Measurements from ENCODE around the gene WRNIP1.

WRNIP1 gene

GRCh38 chr6:2829253-2829652 lies 64.1 kb downstream of the WRNIP1 start:
- no peak overlapping the region for H3K27ac ChIP-seq (ENCODE audit: low read length, poor library complexity, severe bottlenecking)
- no peak overlapping the region for H2AK5ac ChIP-seq (ENCODE audit: low read length, severe bottlenecking)
- H3K9me3 ChIP-seq (ENCODE audit: control insufficient read depth, low read length) = no peaks in the 10 kb centered on the region
- H2AFZ ChIP-seq (ENCODE audit: low read depth, low read length) = no peak overlapping the region
- H3K79me1 ChIP-seq (replicated peaks; ENCODE audit: low read length, poor library complexity, severe bottlenecking) = peaks cover 4% of the 10 kb centered on the region
- no peaks in the 10 kb centered on the region for H3K27me3 ChIP-seq (ENCODE audit: control insufficient read depth in 1 of 2, insufficient read depth in 1 of 2, low read length in 2 of 2)
- H3K4ac ChIP-seq (ENCODE audit: low read depth in 1 of 2, low read length in 2 of 2) = no peak overlapping the region
- H3K18ac ChIP-seq (ENCODE audit: low read depth in 1 of 2, low read length in 2 of 2) = no peak overlapping the region
- H2BK12ac ChIP-seq (ENCODE audit: low read length in 2 of 2) = no peak overlapping the region
- no peak overlapping the region for H4K8ac ChIP-seq (ENCODE audit: low read length)
- no peak overlapping the region for H3K14ac ChIP-seq (ENCODE audit: low read length in 2 of 2)
- no CpG with 5 or more reads among the region's 2 CpGs for WGBS
- H3K4me3 ChIP-seq (ENCODE audit: insufficient read depth in 1 of 2, low read depth in 1 of 2, low read length in 2 of 2) = no peak overlapping the region
- no peak overlapping the region for H2BK120ac ChIP-seq (ENCODE audit: low read depth, low read length)
- no peak overlapping the region for H3K4me2 ChIP-seq (ENCODE audit: low read length, poor library complexity, severe bottlenecking)
- no peaks in the 10 kb centered on the region for H3K4me1 ChIP-seq (ENCODE audit: control insufficient read depth, insufficient read depth, low read depth, low read length)
- H3K36me3 ChIP-seq (ENCODE audit: control insufficient read depth in 1 of 2, insufficient read depth in 2 of 2, low read depth in 1 of 2, low read length in 2 of 2) = peaks cover 5 to 16% of the 10 kb centered on the region in 2 experiments
- no peak overlapping the region for H3K9ac ChIP-seq (ENCODE audit: low read length)
- H3K23ac ChIP-seq (ENCODE audit: low read length in 2 of 2) = no peak overlapping the region
- H4K91ac ChIP-seq (ENCODE audit: low read length) = no peak overlapping the region
- no peak overlapping the region for H2BK5ac ChIP-seq (ENCODE audit: low read depth, low read length, poor library complexity, severe bottlenecking)
- no peak overlapping the region for H2BK15ac ChIP-seq (ENCODE audit: low read depth, poor library complexity, severe bottlenecking)
- DNase-seq = no peak

- Histone ChIP-seq H2BK15ac (ENCODE audit: low read depth, poor library complexity, severe bottlenecking) (no peak overlapping the region), H3K9me3 (ENCODE audit: control insufficient read depth, low read length) (no peaks in the 10 kb centered on the region), H2AK5ac (ENCODE audit: low read length, severe bottlenecking) (no peak overlapping the region), H3K18ac (ENCODE audit: low read depth in 1 of 2, low read length in 2 of 2) (no peak overlapping the region), H3K14ac (ENCODE audit: low read length in 2 of 2) (no peak overlapping the region), H2BK5ac (ENCODE audit: low read depth, low read length, poor library complexity, severe bottlenecking) (no peak overlapping the region), H3K9ac (ENCODE audit: low read length) (no peak overlapping the region), H4K8ac (ENCODE audit: low read length) (no peak overlapping the region), H3K27ac (ENCODE audit: low read length, poor library complexity, severe bottlenecking) (no peak overlapping the region), H3K79me1 (replicated peaks; ENCODE audit: low read length, poor library complexity, severe bottlenecking) (peaks cover 4% of the 10 kb centered on the region), H3K4me3 (ENCODE audit: insufficient read depth in 1 of 2, low read depth in 1 of 2, low read length in 2 of 2) (no peak overlapping the region), H2BK120ac (ENCODE audit: low read depth, low read length) (no peak overlapping the region), H3K23ac (ENCODE audit: low read length in 2 of 2) (no peak overlapping the region), H2AFZ (ENCODE audit: low read depth, low read length) (no peak overlapping the region), H3K4ac (ENCODE audit: low read depth in 1 of 2, low read length in 2 of 2) (no peak overlapping the region), H3K4me2 (ENCODE audit: low read length, poor library complexity, severe bottlenecking) (no peak overlapping the region), H3K4me1 (ENCODE audit: control insufficient read depth, insufficient read depth, low read depth, low read length) (no peaks in the 10 kb centered on the region), H3K36me3 (ENCODE audit: control insufficient read depth in 1 of 2, insufficient read depth in 2 of 2, low read depth in 1 of 2, low read length in 2 of 2) (peaks cover 5 to 25% of the 10 kb centered on the region in 2 experiments), H2BK12ac (ENCODE audit: low read length in 2 of 2) (no peak overlapping the region), H4K91ac (ENCODE audit: low read length) (no peak overlapping the region), H3K27me3 (ENCODE audit: control insufficient read depth in 1 of 2, insufficient read depth in 1 of 2, low read length in 2 of 2) (no peaks in the 10 kb centered on the region)
- no peak for DNase-seq
- 100% methylated on average over 3 of the region's 3 CpGs for WGBS
Observed at GRCh38 chr6:2830183-2830582, 65.0 kb downstream of the WRNIP1 start.

- no peaks in the 10 kb centered on the region for H3K4me1 ChIP-seq (ENCODE audit: control insufficient read depth, insufficient read depth, low read depth, low read length)
- no peaks in the 10 kb centered on the region for H3K27me3 ChIP-seq (ENCODE audit: control insufficient read depth in 1 of 2, insufficient read depth in 1 of 2, low read length in 2 of 2)
- no peak overlapping the region for H2AK5ac ChIP-seq (ENCODE audit: low read length, severe bottlenecking)
- H3K18ac ChIP-seq (ENCODE audit: low read depth in 1 of 2, low read length in 2 of 2) = no peak overlapping the region
- no peak overlapping the region for H3K9ac ChIP-seq (ENCODE audit: low read length)
- no peaks in the 10 kb centered on the region for H3K9me3 ChIP-seq (ENCODE audit: control insufficient read depth, low read length)
- no peak overlapping the region for H3K4me2 ChIP-seq (ENCODE audit: low read length, poor library complexity, severe bottlenecking)
- WGBS = 87% methylated on average over 2 of the region's 2 CpGs
- H3K14ac ChIP-seq (ENCODE audit: low read length in 2 of 2) = no peak overlapping the region
- no peak overlapping the region for H3K4ac ChIP-seq (ENCODE audit: low read depth in 1 of 2, low read length in 2 of 2)
- H2BK15ac ChIP-seq (ENCODE audit: low read depth, poor library complexity, severe bottlenecking) = no peak overlapping the region
- no peak overlapping the region for H2BK5ac ChIP-seq (ENCODE audit: low read depth, low read length, poor library complexity, severe bottlenecking)
- no peak overlapping the region for H2BK120ac ChIP-seq (ENCODE audit: low read depth, low read length)
- no peak overlapping the region for H2AFZ ChIP-seq (ENCODE audit: low read depth, low read length)
- no peak overlapping the region for H3K23ac ChIP-seq (ENCODE audit: low read length in 2 of 2)
- H4K91ac ChIP-seq (ENCODE audit: low read length) = no peak overlapping the region
- H3K36me3 ChIP-seq (ENCODE audit: control insufficient read depth in 1 of 2, insufficient read depth in 2 of 2, low read depth in 1 of 2, low read length in 2 of 2) = peaks cover 7 to 37% of the 10 kb centered on the region in 2 experiments
- DNase-seq = no peak
- H4K8ac ChIP-seq (ENCODE audit: low read length) = no peak overlapping the region
- H3K79me1 ChIP-seq (replicated peaks; ENCODE audit: low read length, poor library complexity, severe bottlenecking) = peaks cover 4% of the 10 kb centered on the region
- no peak overlapping the region for H2BK12ac ChIP-seq (ENCODE audit: low read length in 2 of 2)
- H3K27ac ChIP-seq (ENCODE audit: low read length, poor library complexity, severe bottlenecking) = no peak overlapping the region
- no peak overlapping the region for H3K4me3 ChIP-seq (ENCODE audit: insufficient read depth in 1 of 2, low read depth in 1 of 2, low read length in 2 of 2)
Observed at GRCh38 chr6:2831392-2831791, 66.2 kb downstream of the WRNIP1 start.

GRCh38 chr6:2834262-2834661 lies 69.1 kb downstream of the WRNIP1 start:
- Histone ChIP-seq H3K14ac (ENCODE audit: low read length in 2 of 2) (no peak overlapping the region), H2BK5ac (ENCODE audit: low read depth, low read length, poor library complexity, severe bottlenecking) (no peak overlapping the region), H2BK120ac (ENCODE audit: low read depth, low read length) (no peak overlapping the region), H3K9ac (ENCODE audit: low read length) (no peak overlapping the region), H2AFZ (ENCODE audit: low read depth, low read length) (no peak overlapping the region), H4K8ac (ENCODE audit: low read length) (no peak overlapping the region), H3K27ac (ENCODE audit: low read length, poor library complexity, severe bottlenecking) (no peak overlapping the region), H3K4me2 (ENCODE audit: low read length, poor library complexity, severe bottlenecking) (no peak overlapping the region), H3K4ac (ENCODE audit: low read depth in 1 of 2, low read length in 2 of 2) (no peak overlapping the region), H3K36me3 (ENCODE audit: control insufficient read depth in 1 of 2, insufficient read depth in 2 of 2, low read depth in 1 of 2, low read length in 2 of 2) (peaks cover 11 to 63% of the 10 kb centered on the region in 2 experiments), H2BK12ac (ENCODE audit: low read length in 2 of 2) (no peak overlapping the region), H2AK5ac (ENCODE audit: low read length, severe bottlenecking) (no peak overlapping the region), H4K91ac (ENCODE audit: low read length) (no peak overlapping the region), H3K27me3 (ENCODE audit: control insufficient read depth in 1 of 2, insufficient read depth in 1 of 2, low read length in 2 of 2) (no peaks in the 10 kb centered on the region), H3K18ac (ENCODE audit: low read depth in 1 of 2, low read length in 2 of 2) (no peak overlapping the region), H2BK15ac (ENCODE audit: low read depth, poor library complexity, severe bottlenecking) (no peak overlapping the region), H3K23ac (ENCODE audit: low read length in 2 of 2) (no peak overlapping the region), H3K4me1 (ENCODE audit: control insufficient read depth, insufficient read depth, low read depth, low read length) (no peaks in the 10 kb centered on the region), H3K9me3 (ENCODE audit: control insufficient read depth, low read length) (no peaks in the 10 kb centered on the region), H3K4me3 (ENCODE audit: insufficient read depth in 1 of 2, low read depth in 1 of 2, low read length in 2 of 2) (no peak overlapping the region), H3K79me1 (replicated peaks; ENCODE audit: low read length, poor library complexity, severe bottlenecking) (peaks cover 6% of the 10 kb centered on the region)
- DNase-seq = no peak
